Fibroblast of pulmonary artery (primary cell): ENCODE measurements around the gene CYP4F2.
"Not testable (repeated sequence)": the region's sequence is repeated elsewhere in the genome, so short reads cannot be mapped to it uniquely, and the experiment has no call there.

ENCODE experiments used
- DNase-seq: peaks from one replicate; pipeline ENCODE4 v3.0.0-alpha.2; 2010; ENCODE audit warnings: low read depth
- H3K4me3 ChIP-seq: replicated peaks from 2 replicates; pipeline ENCODE4 v1.5.1; 2011; ENCODE audit warnings: low read depth, mild to moderate bottlenecking, control low read depth, low read length, moderate library complexity
- TF ChIP-seq, protein P1 (sequence below): IDR thresholded peaks from 2 replicates; pipeline ENCODE4 v1.5.1; 2011; ENCODE audit warnings: mild to moderate bottlenecking, control low read depth, low read length, inconsistent platforms; ENCODE audit errors: missing control alignments

The CYP4F2 gene

DNA sequence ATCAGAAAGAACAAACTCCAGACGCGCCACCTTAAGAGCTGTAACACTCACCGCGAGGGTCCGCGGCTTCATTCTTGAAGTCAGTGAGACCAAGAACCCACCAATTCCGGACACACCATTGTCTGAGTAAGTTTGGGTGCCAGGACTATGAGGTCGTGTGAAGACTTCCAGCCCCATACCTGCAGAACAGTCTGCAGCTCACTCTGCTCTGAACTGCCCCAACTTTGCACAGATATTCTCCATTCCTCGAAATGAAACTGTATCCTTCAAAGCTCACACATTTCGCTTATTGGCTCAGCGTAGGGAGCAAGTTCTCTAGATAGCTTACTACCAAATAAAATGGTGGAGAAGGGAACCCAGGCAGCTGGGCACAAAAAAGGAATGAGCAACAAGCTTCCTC is 2.6 kb upstream of the CYP4F2 start:
- TF ChIP-seq, protein P1, sequence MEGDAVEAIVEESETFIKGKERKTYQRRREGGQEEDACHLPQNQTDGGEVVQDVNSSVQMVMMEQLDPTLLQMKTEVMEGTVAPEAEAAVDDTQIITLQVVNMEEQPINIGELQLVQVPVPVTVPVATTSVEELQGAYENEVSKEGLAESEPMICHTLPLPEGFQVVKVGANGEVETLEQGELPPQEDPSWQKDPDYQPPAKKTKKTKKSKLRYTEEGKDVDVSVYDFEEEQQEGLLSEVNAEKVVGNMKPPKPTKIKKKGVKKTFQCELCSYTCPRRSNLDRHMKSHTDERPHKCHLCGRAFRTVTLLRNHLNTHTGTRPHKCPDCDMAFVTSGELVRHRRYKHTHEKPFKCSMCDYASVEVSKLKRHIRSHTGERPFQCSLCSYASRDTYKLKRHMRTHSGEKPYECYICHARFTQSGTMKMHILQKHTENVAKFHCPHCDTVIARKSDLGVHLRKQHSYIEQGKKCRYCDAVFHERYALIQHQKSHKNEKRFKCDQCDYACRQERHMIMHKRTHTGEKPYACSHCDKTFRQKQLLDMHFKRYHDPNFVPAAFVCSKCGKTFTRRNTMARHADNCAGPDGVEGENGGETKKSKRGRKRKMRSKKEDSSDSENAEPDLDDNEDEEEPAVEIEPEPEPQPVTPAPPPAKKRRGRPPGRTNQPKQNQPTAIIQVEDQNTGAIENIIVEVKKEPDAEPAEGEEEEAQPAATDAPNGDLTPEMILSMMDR: no peak

DNA sequence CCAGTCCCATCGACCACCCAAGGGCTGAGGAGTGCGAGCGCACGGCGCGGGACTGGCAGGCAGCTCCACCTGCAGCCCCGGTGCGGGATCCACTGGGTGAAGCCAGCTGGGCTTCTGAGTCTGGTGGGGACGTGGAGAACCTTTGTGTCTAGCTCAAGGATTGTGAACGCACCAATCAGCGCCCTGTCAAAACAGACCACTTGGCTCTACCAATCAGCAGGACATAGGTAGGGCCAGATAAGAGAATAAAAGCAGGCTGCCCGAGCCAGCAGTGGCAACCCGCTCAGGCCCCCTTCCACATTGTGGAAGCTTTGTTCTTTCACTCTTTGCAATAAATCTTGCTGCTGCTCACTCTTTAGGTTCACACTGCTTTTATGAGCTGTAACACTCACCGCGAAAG is 2.2 kb upstream of the CYP4F2 start:
- H3K4me3 ChIP-seq, DNase-seq: not testable (repeated sequence)

More for the DNA sequence above, 2.6 kb upstream of the CYP4F2 start:
- H3K4me3 ChIP-seq: no peak overlapping the region
- no peak for DNase-seq

DNA sequence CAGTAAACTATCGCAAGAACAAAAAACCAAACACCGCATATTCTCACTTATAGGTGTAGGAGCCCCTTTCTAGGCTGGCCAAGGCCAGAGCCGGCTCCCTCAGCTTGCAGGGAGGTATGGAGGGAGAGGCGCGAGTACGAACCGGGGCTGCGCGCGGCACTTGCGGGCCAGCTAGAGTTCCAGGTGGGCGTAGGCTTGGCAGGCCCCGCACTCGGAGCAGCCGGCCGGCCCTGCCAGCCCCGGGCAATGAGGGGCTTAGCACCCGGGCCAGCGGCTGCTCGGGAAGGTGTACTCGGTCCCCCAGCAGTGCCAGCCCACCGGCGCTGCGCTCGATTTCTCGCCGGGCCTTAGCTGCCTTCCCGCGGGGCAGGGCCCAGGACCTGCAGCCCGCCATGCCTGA is 1.7 kb upstream of the CYP4F2 start:
- DNase-seq, H3K4me3 ChIP-seq: not testable (repeated sequence)

DNA sequence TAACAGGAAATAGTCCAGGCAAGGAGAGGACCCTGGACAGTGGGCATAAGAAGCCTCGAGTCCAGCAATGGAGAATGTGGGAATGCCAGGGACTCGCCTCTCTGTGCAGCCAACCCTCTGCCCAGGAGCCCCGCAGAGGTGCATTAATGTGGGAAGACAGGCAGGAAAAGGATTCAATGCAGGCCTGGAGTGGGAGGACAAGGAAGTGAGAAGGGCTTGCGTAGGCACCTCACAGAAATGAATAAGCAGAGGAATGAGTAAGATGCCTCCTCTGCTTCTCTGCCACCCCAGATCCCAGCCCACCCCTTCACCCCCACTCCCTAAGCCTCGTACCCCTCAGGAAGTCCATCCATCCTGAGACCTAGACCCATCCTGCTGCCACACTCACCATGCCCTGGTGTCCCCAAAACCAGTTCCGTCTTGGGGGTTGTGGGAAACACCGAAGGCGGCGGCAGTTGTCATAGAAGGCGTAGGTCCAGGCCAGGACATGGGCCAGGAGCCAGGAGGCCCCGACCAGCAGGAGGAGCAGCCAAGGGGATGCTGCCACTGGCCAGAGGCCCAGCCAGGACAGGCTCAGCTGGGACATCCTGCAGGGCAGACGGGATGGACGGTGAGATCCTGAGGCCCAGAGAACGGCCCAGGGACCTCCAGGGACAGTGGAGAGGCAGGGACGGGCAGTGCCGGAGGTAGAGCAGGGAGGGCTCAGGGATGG is 692 bp downstream of the CYP4F2 start:
- TF ChIP-seq, protein P1: no peak
- no peak overlapping the region for H3K4me3 ChIP-seq
- no peak for DNase-seq

DNA sequence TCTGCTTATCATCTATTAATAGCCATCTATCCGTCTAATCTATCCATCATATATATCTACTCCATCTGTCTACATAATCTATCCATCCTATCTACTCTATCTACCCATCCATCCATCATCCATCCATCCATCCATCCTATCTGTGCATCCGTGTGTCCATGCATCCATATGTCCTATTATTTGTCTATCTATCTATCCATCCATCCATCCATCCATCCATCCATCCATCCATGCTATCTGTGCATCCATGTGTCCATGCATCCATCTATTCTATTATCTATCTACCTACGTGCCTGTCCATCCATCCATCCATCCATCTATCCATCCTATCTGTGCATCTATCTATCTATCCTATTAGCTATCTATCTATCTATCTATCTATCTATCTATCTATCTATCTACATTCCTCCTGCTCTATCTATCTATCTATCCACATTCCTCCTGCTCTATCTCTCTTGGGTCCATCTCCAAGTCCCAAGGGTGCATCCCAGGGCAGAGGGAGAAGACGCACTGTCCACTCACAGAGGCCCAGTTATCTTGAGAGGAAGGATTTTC is 1.9 kb downstream of the CYP4F2 start:
- DNase-seq: no peak
- H3K4me3 ChIP-seq: no peak overlapping the region
- TF ChIP-seq, protein P1: no peak

DNA sequence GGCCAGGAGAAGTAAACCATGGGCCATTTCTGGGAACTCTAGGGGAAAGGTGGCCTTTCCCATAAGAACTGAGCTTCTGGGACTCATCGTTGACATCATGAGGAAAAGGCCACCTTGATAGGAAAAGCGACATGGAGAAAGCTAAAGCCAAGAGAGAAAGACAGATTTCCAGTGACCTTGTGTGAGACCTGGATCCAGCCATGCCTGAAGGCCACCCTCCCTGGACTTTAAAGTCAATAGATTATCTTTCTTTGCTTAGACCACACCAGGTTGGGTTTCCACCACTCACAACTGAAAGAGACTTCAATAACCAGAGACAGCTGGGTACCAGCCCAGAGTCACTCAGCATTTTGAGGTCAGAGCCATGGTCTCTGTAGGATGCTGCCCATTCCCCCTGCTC is 3.5 kb downstream of the CYP4F2 start:
- TF ChIP-seq, protein P1: no peak
- no peak overlapping the region for H3K4me3 ChIP-seq
- DNase-seq: no peak

DNA sequence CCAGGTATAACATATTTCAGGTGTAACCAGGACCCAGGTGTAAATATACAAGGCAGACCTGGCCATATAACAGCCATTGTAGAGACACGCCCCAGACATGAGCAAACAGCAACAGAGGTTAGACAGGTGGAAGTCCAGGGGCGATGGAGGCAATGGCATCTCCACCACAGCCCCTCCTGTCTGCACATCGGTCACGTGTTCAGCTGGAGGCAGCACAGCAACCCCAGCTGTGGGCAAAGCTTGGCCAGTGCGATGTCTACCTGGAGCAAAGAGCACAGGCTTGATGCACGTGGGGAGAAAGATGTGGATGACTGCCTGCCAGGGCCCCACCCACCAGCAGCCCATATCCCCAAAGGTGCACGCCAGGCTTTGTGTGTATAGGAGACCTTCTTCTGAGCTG is 4.4 kb downstream of the CYP4F2 start:
- no peak overlapping the region for H3K4me3 ChIP-seq
- DNase-seq: no peak
- TF ChIP-seq, protein P1: no peak

DNA sequence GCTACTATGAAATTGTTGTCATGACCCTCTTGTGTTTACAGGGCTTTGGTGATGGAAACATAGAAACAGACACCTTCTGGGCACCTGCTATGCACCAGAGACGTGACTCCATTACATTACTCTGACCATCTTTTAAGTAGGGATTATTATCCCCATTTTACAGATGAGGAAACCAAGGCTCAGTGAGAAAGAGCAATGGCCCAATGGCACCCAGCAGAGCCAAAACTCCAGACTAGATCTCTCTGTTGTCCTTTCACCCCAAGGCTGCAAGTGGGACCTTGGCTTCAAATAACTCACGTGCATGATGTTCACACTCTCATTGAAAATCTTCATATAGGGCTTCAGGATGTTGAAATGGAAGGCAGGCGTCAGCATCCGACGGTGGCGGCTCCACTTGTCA is 5.9 kb downstream of the CYP4F2 start:
- no peak for DNase-seq
- no peak overlapping the region for H3K4me3 ChIP-seq
- TF ChIP-seq, protein P1: no peak
